Transverse colon (tissue), 3 donors: ENCODE data around the gene GREM2.

Experiments
- CTCF ChIP-seq, 5 experiments: fragments of 200-600 bp in 3 of 5; fragments of 450-650 bp in 2 of 5; sonication (generic) in 3 of 5; IDR thresholded peaks; 1 replicate in 2 of 5; 2 replicates in 3 of 5; pipeline ENCODE4 v1.5.1; 2016 to 2017; ENCODE audit warnings: antibody characterized with exemption in 5 of 5, inconsistent platforms in 3 of 5, mild to moderate bottlenecking in 2 of 5, moderate library complexity in 1 of 5
- EP300 ChIP-seq: sonication (generic); formaldehyde crosslinking; IDR thresholded peaks from one replicate; pipeline ENCODE4 v1.6.1; 2017; ENCODE audit warnings: antibody characterized with exemption, low read depth
- POLR2A ChIP-seq: fragments of 450-650 bp; IDR thresholded peaks from one replicate; pipeline ENCODE4 v1.6.1; 2016; ENCODE audit warnings: antibody characterized with exemption, mild to moderate bottlenecking, moderate library complexity

GRCh38 chr1:240467895-240468294 lies 144.1 kb downstream of the GREM2 start:
- TF ChIP-seq CTCF (IDR thresholded peaks at IDR 0.05) (no peak), POLR2A (no peak), EP300 (no peak)
